ENCODE measurements around the gene GPATCH4.
A peak's percentile ranks its signal among the peaks of the same experiment; 100 is the strongest.
"Not testable (repeated sequence)": the region's sequence is repeated elsewhere in the genome, so short reads cannot be mapped to it uniquely, and the experiment has no call there.

Gene GPATCH4

DNA sequence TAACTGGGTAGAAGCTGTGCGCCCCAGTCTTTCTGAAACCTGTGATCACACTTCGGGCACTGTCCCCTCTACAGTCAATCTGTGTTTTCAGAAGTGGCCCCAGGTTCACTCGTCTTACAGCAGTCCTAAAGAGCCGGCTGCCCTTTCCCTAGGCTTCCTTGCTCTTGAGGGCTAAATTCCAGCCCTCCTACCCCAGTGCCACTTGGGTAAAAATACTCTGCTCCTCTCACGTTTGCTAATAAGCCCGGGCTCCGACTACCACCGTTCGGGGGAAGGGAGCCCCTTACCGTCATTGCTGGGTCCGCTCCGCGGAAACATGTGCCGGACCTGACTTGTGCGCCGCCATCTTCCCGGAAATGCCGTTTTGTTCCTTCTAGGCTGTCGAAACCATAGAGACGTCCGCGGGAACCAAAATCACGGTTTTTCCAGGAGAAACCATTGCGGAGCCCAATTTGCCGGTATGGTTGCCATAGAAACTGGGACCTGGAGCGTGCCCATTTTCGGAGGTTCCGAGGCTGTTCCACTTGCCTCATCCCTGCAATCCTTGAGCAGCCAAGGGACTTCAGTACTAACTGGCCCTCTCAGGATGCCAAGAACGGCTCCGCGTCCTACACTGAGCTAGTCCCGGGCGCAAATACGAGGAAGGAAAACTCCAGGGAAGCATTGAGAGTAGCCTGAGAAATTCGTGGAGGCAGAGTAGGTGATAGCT is at the start of gene GPATCH4:
TSS of gene GPATCH4 (minus strand) at position 358 of the 709 bp plus-strand sequence.
- peak; percentile 88 for DNase-seq (ENCODE audit: low spot score)

DNA sequence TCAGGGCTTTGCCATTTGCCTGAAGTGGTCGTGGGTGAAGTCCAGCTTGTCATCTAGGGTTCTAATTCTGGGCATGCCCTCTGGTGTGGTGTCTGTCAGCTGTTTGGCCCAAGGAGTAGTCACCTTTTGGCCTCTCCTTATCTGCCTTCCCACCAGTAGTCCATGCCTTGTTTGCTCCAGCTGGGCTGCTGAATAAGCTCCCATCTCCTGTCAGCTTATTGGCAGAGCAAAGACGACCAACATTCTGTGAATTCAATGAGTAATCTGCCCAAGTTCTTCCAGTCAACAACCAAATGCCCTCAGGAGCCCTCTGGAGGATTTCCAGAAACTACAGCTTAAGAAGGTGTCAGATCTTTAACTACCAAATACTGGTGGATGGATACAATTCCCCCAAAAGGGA is 47.7 kb upstream of the GPATCH4 start:
- DNase-seq (ENCODE audit: low spot score), result no peak

GRCh38 chr1:156648496-156648895 is 47.2 kb upstream of the GPATCH4 start:
- no peak for DNase-seq (ENCODE audit: low spot score)

DNA sequence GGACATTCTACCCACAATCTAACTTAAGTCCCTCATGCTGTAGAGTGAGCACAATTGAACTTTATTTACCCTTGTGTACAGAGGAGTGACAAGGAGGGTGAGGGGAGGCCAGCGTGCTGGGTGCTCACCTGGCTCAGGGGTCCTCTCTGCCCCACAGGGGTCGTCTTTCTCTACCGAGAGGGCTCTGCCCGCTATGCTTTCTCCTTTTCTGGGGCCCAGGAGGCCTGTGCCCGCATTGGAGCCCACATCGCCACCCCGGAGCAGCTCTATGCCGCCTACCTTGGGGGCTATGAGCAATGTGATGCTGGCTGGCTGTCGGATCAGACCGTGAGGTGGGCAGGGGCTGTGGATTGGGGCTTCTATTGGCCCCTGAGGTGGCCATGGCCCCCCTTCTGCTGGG is 46.1 kb upstream of the GPATCH4 start:
- DNase-seq (ENCODE audit: low spot score), result no peak

DNA sequence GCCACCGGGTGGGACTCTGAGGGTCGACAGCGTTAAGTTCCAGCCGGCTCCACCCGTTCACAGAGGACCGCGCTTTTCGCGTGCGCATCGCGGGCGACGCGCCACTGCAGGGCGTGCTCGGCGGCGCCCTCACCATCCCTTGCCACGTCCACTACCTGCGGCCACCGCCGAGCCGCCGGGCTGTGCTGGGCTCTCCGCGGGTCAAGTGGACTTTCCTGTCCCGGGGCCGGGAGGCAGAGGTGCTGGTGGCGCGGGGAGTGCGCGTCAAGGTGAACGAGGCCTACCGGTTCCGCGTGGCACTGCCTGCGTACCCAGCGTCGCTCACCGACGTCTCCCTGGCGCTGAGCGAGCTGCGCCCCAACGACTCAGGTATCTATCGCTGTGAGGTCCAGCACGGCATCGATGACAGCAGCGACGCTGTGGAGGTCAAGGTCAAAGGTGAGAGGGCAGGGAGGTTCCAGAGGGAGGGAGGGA is 45.5 kb upstream of the GPATCH4 start:
- no peak for DNase-seq (ENCODE audit: low spot score)

- DNase-seq (ENCODE audit: low spot score), result no peak
Measured at GRCh38 chr1:156645666-156646065, 44.4 kb upstream of the GPATCH4 start.

GRCh38 chr1:156645056-156645455 is 43.8 kb upstream of the GPATCH4 start:
- DNase-seq (ENCODE audit: low spot score), result no peak

DNA sequence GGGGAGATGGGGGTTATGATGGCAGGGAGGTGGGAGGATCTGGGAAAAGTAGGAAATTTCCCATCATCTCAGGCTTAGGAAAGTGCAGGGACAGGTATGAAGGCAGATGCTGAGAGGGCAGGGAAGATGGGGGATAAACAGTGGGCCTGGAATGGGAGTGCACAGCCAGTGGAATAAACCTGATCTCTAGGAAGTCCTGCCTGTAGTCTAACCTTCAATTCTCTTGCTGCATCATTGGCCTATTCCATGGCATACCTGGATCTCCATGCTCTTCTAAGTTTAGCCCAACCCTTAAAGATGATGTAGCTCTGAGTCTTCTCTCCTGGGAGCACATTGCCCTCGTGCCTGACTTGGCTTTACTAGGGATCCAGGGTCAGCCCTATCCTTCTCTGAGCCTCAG is 43.4 kb upstream of the GPATCH4 start:
- DNase-seq (ENCODE audit: low spot score), result no peak

DNA sequence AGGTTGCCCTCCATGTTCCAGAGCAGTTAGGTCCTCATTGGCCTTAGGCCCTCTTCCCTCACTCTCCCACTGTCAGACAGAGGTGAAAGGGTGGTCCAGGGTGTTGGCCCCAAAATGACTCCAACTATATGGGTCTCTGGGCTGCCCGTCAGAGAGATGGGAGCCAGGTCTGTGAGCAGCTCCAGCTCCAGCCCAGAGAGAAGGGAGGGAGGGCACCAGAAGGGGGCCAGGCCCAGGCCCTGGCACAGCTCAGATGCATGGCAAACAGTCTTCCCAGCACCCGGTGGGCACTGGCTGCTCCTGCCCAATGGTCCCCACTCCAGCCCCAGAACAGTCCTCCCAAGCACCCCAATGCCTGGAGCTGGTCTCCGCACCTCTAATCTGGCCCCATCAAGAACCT is 42.9 kb upstream of the GPATCH4 start:
- no peak for DNase-seq (ENCODE audit: low spot score)

DNA sequence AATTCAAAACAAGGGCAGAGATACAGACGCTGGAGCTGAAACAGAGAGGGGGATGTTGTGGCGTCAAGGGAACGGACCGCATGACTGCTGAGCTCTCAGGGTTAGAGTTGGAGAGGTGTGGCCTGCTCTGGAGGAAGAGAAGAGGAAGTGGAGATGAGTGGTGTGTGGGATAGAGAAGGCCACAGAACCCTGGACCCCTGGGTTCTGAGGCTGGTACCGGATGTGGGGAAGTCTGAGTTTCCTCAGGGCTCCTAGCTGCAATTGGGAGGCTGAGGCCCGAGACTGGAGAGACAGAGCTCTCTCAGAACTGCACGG is 42.5 kb upstream of the GPATCH4 start:
- DNase-seq (ENCODE audit: low spot score), result no peak

- no peak for DNase-seq (ENCODE audit: low spot score)
Measured at GRCh38 chr1:156643049-156643777, 41.9 kb upstream of the GPATCH4 start.

GRCh38 chr1:156642265-156643048 is 41.2 kb upstream of the GPATCH4 start:
- peak; percentile 65 for DNase-seq (ENCODE audit: low spot score)

GRCh38 chr1:156641761-156642264 is 40.5 kb upstream of the GPATCH4 start, which contains the start of gene BCAN:
Gene BCAN, plus strand, starts transcription at chr1:156642117. Its CDS starts 3,938 bp downstream, at chr1:156646055.
- peak; percentile 78 for DNase-seq (ENCODE audit: low spot score)

DNA sequence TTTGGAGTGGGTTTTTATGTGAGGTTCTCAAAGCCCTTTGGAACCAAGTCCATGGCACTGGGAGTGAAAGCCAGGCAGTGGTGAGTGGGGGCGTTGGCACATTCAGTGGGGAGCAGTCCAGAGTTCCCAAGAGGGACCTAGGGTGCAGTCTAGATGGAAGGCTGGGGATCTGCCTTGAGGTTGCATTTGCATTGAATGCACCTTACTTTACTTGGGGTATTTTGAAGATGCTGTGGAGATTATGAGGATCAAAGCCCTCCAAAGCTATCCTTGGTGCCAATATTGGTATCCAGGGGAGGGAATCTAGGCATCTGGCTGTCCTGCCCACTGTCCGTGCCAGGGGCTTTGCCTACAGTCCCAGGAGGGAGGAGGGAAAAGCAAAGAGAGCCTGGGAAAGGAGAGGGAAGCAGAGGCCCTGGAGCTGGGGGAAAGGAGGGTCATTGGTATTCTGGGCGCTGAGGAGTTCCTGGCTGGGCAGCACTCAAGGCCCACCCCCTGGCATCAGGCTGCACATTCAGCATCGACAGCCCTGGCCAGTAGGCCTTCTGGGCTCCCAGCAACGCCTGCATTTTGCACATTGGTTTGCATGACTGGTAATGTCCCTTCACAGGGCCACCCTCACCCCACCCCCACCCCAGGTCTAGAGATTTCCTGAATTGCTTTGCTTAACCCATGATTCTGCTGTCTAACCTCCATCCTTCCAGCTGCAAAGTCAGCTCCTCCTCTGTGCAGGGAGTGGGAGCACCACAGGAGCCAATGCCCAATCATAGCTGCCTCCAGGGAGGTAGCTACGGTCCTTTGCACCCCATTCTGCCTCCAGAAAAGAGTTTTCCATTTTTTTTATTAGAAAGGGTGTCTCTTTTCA is 39.8 kb upstream of the GPATCH4 start:
- DNase-seq (ENCODE audit: low spot score), result no peak

DNA sequence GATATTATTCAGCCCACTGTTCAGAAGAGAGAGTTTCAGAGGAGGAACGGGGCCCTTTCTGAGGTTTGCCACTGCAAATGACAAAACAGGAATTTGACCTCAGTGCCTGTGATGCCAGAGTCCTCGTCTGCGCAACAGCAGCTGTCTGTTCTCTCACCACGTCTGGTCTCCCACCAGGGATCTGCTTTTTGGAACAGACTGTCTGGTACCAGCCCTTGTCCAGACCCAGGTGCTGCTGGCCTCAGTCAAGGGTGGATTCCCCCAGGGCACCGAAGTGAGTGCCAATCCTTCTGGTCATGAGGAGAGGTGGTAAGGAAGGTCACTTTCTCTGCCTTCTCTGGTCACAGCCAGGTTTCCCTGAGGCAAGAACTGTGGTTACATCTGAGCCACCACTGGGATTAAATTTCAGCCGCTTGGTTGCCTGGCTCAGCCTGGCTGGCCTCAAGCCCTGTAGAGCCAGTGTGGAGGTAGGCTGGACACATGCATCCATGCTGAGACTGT is 38.4 kb upstream of the GPATCH4 start:
- DNase-seq (ENCODE audit: low spot score), result no peak

GRCh38 chr1:156638189-156638985 is 37.1 kb upstream of the GPATCH4 start:
- peak; percentile 43 for DNase-seq (ENCODE audit: low spot score)

DNA sequence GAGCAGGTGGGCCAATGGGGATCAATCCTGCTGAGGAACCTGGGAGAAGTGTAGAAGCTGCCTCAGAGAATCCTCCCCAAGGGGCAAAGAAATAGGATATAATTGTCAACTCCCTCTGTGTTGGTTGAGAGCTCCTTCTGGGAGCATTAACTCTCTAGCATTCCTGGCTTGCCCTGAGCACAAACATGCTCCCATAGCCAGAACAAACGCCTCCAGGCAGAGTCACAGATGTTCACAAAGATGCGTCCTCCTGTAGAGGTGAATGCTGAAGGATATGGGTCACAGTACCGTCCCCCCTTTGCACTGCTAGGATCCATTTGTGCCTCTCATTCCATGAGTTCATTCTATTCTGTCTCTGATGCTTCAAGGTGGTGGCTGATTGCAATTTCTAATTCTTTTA is 31.1 kb upstream of the GPATCH4 start:
- no peak for DNase-seq (ENCODE audit: low spot score)

DNA sequence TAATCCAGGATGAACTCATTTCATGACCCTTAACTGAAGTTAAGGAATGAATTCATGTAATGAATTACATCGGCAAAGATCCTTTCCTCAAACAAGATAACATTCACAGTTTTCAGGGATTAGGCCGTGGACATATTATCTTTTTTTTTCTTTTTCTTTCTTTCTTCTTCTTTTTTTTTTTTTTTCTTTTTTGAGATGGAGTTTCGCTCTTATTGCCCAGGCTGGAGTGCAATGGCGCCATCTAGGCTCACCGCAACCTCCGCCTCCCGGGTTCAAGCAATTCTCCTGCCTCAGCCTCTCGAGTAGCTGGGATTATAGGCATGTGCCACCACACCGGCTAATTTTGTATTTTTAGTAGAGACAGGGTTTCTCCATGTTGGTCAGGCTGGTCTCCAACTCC is 29.9 kb upstream of the GPATCH4 start:
- not testable (repeated sequence) for DNase-seq (ENCODE audit: low spot score)

- DNase-seq (ENCODE audit: low spot score), result no peak
Measured at GRCh38 chr1:156629823-156630449, 28.7 kb upstream of the GPATCH4 start.

DNA sequence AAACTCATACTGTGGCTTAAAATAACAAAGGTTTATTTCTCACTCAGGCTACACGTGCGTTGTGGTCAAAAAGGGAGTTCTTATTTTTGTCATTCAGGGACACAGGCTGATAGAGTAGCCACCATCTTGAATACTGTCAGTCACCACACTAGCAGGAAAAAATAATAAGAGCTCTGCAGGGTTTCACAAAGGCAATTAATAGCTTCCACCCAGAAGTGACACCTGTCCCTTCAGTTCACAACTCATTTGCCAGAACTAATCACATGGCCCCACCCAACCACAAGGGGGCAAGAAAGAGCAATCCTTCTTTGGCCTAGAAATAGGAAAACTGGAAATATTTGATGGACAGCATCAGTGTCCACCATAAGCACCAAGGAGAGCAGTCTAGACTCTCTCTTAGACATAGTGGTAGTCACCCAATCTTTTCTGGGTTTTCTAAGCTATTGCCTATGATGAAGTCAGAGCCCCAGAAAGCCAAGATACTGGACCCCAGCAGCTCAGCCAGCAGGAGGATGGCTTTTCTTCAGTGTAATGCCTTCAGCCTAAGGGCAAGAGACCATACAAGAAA is 26.1 kb upstream of the GPATCH4 start:
- DNase-seq (ENCODE audit: low spot score), result no peak
